ENCODE measurements around the gene S1PR5.
"Not testable (repeated sequence)": the region's sequence is repeated elsewhere in the genome, so short reads cannot be mapped to it uniquely, and the experiment has no call there.

S1PR5 gene, protein sequence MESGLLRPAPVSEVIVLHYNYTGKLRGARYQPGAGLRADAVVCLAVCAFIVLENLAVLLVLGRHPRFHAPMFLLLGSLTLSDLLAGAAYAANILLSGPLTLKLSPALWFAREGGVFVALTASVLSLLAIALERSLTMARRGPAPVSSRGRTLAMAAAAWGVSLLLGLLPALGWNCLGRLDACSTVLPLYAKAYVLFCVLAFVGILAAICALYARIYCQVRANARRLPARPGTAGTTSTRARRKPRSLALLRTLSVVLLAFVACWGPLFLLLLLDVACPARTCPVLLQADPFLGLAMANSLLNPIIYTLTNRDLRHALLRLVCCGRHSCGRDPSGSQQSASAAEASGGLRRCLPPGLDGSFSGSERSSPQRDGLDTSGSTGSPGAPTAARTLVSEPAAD

DNA sequence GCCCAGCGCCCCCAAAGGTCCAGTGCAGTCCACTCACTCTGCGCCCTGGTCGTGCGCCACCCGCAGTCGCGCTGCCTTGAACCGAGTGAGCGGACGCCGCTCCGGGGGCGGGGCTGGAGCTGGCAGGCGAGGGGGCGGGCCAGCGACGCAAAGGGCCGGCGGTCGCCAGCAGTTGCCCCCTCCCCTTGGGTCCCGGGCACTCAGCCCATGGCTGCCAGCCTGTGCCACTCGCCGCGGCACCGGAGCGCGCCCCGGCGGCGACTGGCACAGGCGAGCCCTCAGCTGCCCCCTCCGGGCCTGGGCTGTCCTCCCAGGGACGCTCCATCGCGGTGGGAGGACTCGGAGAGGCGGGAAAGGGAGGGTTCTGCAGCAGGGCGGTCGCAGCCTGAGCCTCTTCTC lies at the start of gene S1PR5:
TSS of gene S1PR5 (minus strand) at position 87 of the 399 bp plus-strand sequence. CDS start 2,436 bp downstream, outside the sequence.
- no peak for DNase-seq

DNA sequence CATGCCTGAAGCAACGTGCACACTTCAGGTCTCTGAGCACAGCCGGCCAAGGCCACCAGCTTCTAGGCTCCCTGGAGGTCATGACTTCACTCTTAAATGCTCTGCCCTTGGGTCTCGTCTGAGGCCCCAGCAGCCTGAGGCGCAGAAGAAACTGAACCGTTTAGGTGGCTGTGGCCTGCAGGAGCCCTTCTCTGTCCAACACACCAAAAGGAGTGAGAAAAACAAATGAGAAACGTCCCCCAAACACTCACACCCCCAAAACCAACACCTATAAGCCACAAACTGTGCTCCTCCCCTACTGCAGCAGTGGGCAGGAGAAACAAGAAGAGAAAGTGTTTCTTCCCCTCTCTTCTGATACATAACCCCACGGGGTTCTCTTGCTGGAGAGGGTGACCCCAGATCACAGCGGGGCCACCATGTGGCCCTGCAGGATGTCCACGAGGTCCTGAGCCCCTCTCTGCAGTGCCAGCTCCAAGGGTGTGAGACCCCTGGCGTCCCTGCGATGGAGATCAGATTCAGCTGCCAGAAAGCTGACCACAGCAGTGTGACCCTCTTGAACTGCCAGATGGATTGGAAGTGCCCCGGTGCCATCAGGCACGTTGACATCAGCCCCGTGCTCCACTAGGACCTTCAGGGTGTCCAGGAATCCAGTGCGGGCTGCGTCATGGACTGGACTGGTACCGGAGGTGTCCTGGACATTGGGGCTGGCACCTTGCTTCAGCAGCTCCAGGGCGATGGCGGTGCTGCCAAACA lies 49.6 kb upstream of the S1PR5 start:
- peak; percentile 57 to 58 for DNase-seq

DNA sequence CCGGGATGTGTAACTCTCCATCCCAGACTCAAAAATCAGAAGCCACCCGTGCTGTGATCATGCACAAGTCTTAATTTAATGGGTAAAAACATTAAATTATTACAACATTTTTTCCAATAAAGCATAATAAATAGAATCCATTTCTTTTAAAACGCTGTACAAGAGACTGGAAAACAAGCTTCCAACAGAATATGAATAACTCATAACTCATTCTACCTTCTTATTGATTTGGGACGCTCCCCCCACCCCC lies 49.1 kb upstream of the S1PR5 start:
- DNase-seq, result no peak

DNA sequence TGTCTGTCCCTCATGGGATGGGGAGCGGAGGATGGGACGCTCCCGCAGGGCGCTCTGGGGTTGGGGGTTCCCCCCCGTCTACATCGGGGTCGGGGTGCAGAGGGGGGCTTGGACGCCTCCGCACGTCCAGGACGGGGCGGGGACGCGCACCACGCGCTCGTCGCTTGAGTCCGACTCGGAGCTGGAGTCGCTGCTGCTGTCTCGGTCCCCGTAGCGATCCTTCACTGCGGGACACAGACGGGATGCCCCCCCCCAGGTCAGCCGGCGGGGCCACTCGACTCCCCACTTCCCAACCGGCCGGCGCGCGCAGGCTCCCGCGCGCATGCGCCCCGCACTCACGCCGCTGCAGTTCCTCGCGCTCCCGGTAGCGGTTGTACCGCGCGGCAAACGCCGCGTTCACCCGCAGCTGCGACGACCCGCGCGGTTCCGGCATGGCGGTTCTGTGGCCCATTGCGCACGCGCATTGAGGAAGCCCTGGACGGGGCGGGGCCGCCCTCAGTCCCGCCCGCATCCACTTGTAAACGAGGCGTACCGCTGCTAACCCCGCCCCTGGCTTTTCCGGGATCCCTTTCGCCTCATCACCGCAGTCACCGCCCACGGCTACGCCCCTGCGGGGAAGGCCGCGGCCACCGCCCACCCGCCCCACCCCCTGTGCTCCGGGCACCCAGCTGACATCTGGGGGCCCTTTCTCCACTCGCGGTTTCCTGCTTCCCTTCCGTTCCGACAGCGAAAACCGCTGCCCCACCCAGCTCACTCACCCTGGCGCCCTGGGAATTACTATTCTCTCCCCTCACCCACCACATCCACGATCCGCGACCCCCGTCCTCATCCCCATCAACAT lies 48.5 kb upstream of the S1PR5 start, which contains the start of gene KRI1:
TSS of gene KRI1 (minus strand) at position 444 of the 841 bp plus-strand sequence. CDS start at position 433, 11 bp downstream.
- peak; percentile 97 to 100 for DNase-seq

DNA sequence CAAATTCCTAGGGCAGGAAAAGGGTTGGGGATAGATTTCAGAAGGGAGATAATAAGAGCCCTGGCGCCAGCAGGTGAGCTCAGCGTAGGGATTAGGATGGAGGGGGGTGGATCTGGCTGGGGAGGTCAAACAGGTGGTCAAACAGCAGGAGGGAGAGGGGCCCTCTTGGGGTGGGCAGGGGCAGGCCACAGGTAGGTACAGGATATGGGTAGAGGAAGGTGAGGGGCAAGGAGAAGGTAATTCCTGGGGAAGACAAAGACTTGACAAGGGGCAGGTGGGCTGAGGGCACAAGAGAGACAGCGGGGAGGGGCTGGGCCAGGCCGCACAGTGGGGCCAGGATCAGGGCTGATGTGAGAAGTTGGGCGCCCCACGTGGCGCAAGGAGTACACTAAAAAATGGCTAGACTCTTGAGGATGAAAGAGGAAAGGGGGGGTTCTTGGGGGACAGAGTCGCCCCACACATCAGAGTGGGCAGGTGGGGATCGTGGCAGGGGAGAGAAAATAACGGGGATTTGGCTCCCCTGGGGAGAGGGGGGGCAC lies 47.9 kb upstream of the S1PR5 start:
- peak; percentile 67 to 69 for DNase-seq

DNA sequence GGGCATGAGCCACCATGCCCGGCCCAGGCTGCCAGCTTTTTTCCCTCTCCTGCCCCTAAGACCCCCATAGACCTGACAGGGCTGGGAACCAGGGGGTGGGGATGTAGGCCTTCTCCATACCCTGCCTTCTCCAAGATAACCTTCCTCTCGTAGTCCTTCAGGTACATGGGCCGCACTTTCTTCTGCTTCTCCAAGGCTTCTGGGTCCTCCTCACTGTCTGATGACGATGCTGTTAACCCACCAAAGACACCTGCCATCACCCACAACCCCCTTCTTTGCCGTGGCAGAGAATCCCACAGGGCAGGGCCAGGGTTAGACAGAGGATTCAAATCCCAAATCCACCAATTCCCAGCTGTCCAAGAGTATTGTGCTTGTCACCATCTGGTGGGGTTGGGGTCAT lies 45.4 kb upstream of the S1PR5 start:
- DNase-seq, result no peak

DNA sequence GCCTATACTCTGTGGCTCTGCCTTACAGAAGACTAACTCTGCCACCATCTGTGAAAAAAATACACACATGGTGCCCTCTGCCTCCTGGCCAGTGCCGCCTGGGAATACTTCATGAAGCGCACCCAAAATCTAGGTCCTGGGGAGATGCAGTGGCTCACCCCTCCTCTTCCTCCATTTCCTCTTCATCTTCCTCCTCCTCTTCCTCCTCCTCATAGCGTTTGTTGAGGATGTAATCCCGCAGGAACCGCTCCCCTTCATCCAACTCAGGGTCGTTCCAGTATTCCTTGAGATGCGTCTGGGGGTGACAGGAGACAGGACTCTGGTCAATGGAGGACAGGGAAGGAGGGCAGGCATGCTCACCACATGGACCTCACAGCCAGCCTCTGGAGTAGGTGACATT lies 42.9 kb upstream of the S1PR5 start:
- DNase-seq, result no peak

DNA sequence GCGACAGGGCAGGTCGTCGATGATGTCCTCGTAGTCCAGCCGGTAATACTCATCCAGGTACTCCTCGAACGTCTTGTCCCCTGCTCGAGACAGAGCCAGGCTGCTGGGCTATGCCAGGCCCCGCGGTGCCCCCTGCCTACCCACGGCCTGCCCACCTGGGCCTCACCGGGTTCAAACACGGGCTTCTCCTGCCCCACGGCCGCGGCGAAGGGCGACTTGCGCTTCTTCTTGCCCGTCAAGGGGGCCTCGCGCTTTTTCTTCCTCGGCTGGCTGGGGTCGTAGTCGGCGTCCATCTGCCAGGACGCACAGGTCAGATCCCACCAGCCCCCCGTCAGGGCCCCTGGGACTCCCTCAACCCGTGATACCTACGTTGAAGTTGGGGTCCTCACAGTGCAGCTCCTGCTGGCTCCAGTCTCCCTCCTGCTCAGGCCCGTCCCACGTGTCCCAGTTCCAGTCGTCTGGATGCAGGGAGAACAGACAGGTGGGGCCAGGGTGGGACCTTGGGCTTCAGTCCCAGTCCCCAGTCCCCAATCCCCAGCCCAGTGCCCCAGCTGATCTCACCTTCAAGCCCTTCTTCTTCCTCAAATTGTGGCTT lies 40.5 kb upstream of the S1PR5 start:
- DNase-seq, result no peak

DNA sequence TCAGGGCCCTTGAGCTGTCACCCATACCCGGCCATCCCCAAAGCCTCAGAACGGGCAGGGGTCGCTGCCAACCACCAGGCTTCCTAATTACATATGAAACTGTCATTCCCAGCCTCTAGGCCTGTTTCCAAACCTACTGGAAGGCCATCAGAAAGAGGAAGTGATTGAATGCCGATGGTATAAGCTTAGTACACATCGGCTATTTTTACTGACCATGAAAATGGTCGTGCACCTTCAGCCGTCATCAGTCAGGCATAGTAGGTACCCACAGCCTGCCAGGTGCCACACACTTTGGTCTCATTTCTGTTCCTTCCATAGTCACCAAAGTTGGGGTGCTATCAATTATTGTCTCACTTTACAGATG lies 38.3 kb upstream of the S1PR5 start:
- no peak for DNase-seq

DNA sequence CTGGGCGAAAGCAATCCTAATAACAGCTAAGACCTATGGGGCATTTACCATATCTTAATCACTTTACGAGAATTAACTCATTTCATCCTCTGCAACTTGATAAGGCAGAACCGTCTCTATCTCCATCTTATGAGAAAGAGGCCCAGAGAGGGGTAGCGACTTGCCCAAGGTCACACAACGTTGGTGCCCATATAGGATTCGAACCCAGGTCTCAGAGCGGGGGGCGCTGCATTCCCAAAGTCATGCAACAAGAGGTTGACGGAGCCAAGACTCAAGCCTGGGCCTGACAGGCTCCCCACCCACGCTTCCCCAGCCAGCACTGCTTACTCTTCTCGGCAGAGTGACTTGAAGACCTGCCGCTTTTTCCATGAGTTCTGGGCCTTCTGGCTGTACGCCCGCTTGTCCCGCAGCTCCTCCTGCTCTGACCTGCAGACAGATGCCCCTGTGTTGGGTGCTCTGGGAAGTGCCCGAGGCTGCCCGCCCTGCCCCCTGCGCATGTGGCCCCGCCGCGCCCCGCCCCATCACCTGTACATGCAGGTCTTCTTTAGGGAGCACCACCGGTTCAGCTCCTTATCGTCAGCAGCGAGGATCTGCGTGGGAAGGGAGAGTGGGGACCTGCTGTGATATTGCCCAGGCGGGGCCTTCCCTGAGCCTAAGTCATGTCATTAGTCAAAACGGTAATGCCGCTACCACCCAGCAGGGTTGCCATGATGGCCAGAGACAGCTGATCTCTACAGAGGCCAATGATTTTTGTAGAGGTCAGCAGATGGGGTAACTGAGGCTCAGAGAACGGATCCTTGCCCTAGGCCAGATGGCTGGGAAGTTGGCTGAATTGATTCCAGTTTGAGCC lies 37.7 kb upstream of the S1PR5 start:
- DNase-seq, result no peak

DNA sequence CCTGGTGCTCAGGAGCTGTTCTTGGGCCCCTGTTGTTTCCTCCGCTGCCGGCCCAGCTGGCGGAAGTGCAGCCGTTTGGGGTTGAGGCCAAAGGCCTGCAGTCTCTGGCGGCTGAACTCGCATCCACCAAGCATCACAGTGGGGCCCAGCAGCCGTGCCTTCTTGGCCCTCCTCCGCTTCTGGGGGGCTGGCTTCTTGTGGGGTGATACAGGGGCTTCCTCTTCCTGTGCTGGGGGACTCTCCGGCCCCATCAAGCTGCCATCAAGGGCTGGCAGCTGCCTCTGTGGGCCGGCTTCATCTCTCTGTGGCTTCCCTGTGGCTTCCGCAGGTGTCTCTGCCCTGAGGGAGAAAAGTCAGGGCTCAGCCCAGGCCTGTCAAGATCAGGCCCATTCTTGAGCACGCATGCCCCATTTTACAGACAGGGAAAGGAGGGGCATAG lies 36.7 kb upstream of the S1PR5 start:
- DNase-seq, result peak; percentile 31 to 39

DNA sequence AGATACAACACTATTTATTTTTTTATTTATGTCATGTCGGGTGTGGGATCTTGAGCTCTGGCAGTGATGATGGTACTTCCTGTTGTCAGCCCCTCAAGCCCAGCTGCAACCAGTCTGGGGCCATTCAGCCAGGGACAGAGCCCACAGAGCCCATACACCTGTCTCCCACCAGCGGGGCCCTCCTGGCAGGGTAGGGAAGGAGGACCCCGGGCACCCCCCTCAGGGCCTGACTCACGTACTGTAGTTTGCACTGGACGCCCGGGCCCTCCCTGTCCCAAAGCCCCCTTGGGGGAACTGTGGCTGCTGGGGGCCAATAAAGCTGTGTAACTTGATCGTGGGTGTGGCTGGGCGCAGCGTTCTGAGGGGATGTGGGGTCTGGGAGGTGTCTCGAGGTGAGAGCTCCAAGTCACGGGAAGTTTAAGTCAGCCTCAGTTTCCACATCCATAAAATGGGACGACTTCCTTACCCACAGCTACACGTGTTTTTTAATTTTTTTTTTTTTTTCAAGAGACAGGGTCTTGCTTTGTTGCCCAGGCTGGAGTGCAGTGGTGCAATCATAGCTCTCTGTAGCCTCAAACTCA lies 35.9 kb upstream of the S1PR5 start:
- DNase-seq, result no peak

DNA sequence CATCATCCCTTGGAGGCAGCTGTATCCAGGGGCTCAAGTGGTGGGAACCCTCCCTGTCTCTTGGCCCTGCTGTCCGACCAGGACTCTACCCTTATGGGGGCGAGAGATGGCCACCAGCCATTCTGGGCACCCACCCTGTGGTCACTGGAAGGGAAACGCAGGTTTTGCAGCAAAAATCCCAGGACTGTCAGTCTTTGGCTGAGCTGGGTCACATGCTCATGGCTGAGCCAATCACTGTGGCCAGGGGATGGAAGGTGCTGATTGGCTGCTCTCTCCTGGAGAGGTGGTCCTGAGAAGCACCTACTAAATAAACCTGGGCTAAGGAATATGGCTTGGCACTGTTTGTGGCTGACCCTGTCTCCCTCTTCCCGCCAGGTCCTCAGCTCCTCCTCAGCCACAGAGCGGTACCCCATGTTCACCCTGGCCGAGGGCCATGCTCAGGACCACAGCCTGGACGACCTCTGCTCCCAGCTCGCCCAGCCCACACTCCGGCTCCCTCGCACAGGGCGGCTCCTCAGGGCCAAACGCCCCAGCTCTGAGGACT lies 35.3 kb upstream of the S1PR5 start:
- DNase-seq, result peak; percentile 33 to 47

DNA sequence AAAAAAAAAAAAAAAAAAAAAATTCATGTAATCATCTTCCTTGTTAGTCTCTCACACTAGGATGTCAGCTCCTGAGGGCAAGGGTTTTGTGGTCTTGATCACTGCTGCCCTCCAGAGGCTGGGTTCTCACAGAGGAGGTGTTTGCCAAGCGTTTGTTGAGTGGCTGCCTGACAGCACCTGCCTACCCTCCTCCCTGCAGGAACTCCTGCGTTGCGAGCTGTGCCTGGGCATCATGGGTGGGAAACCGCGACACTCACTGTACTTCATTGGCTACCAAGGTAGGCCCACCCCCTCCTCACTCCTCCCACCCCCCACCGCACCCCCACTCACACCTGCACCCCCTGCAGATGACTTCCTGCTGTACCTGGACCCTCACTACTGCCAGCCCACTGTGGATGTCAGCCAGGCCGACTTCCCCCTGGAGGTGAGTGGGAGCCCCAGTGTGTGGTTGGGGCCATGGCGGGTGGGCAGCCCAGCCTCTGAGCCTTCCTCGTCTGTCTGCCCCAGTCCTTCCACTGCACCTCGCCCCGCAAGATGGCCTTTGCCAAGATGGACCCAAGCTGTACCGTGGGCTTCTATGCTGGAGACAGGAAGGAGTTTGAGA lies 34.6 kb upstream of the S1PR5 start:
- peak; percentile 40 to 57 for DNase-seq

DNA sequence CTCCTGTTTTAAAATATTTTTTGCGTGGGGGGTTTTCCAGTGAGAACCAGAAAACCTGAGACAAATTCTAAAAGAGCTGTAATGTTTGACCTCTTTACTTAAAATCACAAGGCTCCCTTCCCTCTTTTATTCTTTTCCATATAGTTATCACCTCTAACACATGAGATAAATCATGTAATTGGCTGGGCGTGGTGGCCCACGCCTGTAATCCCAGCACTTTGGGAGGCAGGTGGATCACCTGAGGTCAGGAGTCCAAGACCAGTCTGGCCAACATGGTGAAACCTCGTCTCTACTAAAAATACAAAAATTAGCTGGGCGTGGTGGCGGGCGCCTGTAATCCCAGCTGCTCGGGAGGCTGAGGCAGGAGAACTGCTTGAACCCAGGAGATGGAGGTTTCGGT lies 33.8 kb upstream of the S1PR5 start:
- DNase-seq, result not testable (repeated sequence)

DNA sequence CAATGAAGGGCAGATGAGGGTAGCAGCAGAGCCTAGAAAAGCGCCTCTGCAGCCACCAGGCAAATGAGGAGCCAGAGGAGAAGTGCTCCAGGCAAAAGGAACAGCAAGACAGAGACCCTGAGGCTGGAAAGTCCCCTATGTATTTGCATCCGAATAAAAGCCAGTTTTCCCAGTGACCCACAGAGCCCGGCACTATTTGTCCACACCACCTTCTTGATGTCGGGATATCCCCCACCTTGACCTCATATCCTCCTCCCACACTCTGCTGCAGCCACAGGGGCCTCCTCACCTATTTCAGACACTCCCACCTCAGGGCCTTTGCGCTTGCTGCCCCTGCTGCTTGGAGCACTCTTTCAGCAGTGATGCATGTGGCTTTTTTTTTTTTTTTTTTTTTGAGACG lies 33.1 kb upstream of the S1PR5 start:
- DNase-seq, result no peak

DNA sequence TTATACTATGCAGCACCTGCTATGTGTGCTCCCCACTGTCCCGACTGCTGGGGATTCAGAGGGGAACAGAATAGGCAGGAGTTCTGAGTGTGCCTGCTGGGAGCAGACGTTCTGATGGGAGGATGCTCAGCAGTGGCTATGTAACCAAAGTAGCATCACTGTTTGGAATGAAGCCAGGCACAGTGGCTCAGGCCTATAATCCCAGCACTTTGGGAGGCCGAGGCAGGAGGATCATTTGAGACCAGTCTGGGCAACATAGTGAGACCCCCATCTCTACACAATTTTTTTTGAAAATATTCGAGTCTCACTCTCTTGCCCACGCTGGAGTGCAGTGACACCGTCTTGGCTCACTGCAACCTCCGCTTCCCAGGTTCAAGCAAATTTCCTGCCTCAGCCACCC lies 32.5 kb upstream of the S1PR5 start:
- DNase-seq, result no peak

DNA sequence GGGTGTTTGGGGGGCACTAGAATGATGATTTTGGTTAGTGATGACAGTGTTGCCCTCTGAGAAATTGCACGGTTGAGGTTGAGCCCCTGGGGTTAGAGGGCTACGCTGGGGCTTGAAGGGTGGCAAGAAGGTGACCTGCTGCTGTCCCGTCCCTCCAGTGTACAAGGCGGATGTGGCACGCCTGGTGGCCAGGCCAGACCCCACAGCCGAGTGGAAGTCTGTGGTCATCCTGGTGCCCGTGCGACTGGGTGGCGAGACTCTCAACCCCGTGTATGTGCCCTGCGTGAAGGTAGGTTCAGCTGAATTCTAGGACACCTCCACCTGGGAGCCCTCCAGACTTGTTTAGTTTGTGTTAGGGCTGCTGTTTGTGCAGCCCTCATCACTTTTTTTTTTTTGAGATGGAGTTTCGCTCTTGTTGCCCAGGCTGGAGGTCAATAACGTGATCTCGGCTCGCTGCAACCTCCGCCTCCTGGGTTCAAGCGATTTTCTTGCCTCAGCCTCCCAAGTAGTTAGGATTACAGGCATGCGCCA lies 31.6 kb upstream of the S1PR5 start:
- DNase-seq, result no peak

DNA sequence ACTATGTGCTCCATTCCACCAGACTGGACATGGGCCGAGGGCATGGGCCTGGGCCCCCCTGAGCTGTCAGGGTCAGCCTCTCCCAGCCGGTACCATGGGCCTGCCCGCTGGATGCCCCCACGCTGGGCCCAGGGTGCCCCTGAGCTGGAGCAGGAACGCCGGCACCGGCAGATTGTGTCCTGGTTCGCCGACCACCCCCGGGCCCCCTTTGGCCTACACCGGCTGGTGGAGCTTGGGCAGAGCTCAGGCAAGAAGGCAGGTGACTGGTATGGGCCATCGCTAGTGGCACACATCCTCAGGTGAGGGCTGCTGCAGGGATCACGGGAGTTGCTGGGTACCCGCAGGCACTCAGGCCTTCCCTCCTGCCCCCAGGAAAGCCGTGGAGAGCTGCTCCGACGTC lies 29.6 kb upstream of the S1PR5 start:
- no peak for DNase-seq

DNA sequence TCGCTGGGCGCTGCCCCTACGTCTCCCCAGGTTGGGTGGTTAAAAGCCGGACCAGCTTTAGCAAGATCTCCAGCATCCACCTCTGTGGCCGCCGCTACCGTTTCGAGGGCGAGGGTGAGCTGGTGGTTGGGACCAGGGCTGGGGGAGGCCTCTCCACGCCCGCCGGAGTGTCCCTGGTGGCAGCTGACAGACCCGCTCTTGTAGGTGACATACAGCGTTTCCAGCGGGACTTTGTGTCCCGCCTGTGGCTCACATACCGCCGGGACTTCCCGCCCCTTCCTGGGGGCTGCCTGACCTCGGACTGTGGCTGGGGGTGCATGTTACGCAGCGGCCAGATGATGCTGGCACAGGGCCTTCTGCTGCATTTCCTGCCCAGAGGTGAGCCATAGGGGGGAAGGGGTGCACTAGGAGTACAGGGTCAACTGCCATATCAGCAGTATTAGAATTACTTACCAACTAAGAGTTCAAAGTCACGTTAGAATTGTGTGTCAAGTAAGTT lies 27.6 kb upstream of the S1PR5 start:
- no peak for DNase-seq

All from stimulated activated CD4-positive, alpha-beta T cell treated with anti-CD3 and anti-CD28 coated beads, Interleukin-2, amount 100 ng/mL, for 24 hours (primary cell).